SK-N-MC (cell line): ENCODE results near the gene PPP4R2.
"Not testable (repeated sequence)": the region's sequence is repeated elsewhere in the genome, so short reads cannot be mapped to it uniquely, and the experiment has no call there.

Experiments
- DNase-seq: peaks from one replicate; pipeline ENCODE4 v3.0.0-alpha.2; 2011; ENCODE audit warnings: low read depth, low spot score
- H3K27ac ChIP-seq: fragments of 200-600 bp; sonication (generic); 2 replicates; pipeline ENCODE4 v1.5.1; 2016; ENCODE audit warnings: mixed run types
- H3K36me3 ChIP-seq: fragments of 200-600 bp; sonication (generic); 2 replicates; pipeline ENCODE4 v1.6.1; 2017; ENCODE audit warnings: antibody characterized with exemption, low read length, mixed read lengths; ENCODE audit not compliant: insufficient read depth
- H3K4me3 ChIP-seq: fragments of 200-600 bp; sonication (generic); 2 replicates; pipeline ENCODE4 v1.5.1; 2016
- H3K9ac ChIP-seq: fragments of 200-600 bp; sonication (generic); 2 replicates; pipeline ENCODE4 v1.8.0; 2017; ENCODE audit warnings: mixed run types, mixed read lengths; ENCODE audit not compliant: insufficient read length
- H3K9me3 ChIP-seq: fragments of 200-600 bp; sonication (generic); 2 replicates; pipeline ENCODE4 v1.6.1; 2017; ENCODE audit warnings: low read depth, mild to moderate bottlenecking, antibody characterized with exemption, low read length, moderate library complexity, mixed read lengths
- EZH2 ChIP-seq: fragments of 200-600 bp; sonication (generic); IDR thresholded peaks from one replicate; pipeline ENCODE4 v1.6.1; 2017; ENCODE audit warnings: antibody characterized with exemption
- FOXP2 ChIP-seq: optimal IDR thresholded peaks from 2 replicates; pipeline ENCODE3; 2011; ENCODE audit warnings: mild to moderate bottlenecking, moderate library complexity; ENCODE audit not compliant: insufficient read depth; ENCODE audit errors: extremely low read length, control extremely low read depth
- POLR2AphosphoS5 ChIP-seq: IDR thresholded peaks from 2 replicates; pipeline ENCODE4 v1.6.1; 2012; ENCODE audit warnings: mild to moderate bottlenecking, low read depth, low read length, borderline replicate concordance

PPP4R2 gene

GRCh38 chr3:72990701-72991395 is 5.8 kb upstream of the PPP4R2 start:
- H3K9ac ChIP-seq = no peak overlapping the region
- TF ChIP-seq EZH2 (no peak), FOXP2 (no peak), POLR2AphosphoS5 (no peak)
- no peak for DNase-seq
- no peak overlapping the region for H3K4me3 ChIP-seq
- H3K27ac ChIP-seq = no peak overlapping the region
- H3K9me3 ChIP-seq = no peaks in the 10 kb centered on the region
- no peaks in the 10 kb centered on the region for H3K36me3 ChIP-seq

- H3K36me3 ChIP-seq = no peaks in the 10 kb centered on the region
- DNase-seq = no peak
- no peak overlapping the region for H3K9ac ChIP-seq
- H3K9me3 ChIP-seq = no peaks in the 10 kb centered on the region
- TF ChIP-seq FOXP2 (no peak), POLR2AphosphoS5 (no peak), EZH2 (no peak)
- H3K4me3 ChIP-seq = no peak overlapping the region
- H3K27ac ChIP-seq = no peak overlapping the region
Measured at GRCh38 chr3:72991522-72991921, 5.1 kb upstream of the PPP4R2 start.

GRCh38 chr3:72993391-72993790 is 3.2 kb upstream of the PPP4R2 start:
- no peak for DNase-seq
- no peak overlapping the region for H3K9ac ChIP-seq
- no peak for TF ChIP-seq FOXP2
- no peak for TF ChIP-seq POLR2AphosphoS5
- TF ChIP-seq EZH2 = no peak
- no peak overlapping the region for H3K4me3 ChIP-seq
- no peaks in the 10 kb centered on the region for H3K9me3 ChIP-seq
- no peak overlapping the region for H3K27ac ChIP-seq
- peaks cover 2% of the 10 kb centered on the region for H3K36me3 ChIP-seq

- no peak overlapping the region for H3K27ac ChIP-seq
- H3K9me3 ChIP-seq = no peaks in the 10 kb centered on the region
- no peak overlapping the region for H3K9ac ChIP-seq
- DNase-seq = no peak
- H3K4me3 ChIP-seq = no peak overlapping the region
- TF ChIP-seq FOXP2 (no peak), POLR2AphosphoS5 (no peak), EZH2 (no peak)
- H3K36me3 ChIP-seq = peaks cover 19% of the 10 kb centered on the region
Measured at GRCh38 chr3:72995337-72995736, 1.3 kb upstream of the PPP4R2 start.

- Histone ChIP-seq H3K36me3 (peaks cover 25% of the 10 kb centered on the region), H3K9me3 (no peaks in the 10 kb centered on the region), H3K4me3 (peak overlapping the region; percentile 91), H3K9ac (no peak overlapping the region), H3K27ac (peak overlapping the region; percentile 50)
- TF ChIP-seq POLR2AphosphoS5 (no peak), FOXP2 (no peak), EZH2 (no peak)
- DNase-seq = no peak
Measured at GRCh38 chr3:72996121-72996472, 514 bp upstream of the PPP4R2 start.

GRCh38 chr3:72997421-72997961 is 880 bp downstream of the PPP4R2 start:
- DNase-seq = peak; percentile 22
- Histone ChIP-seq H3K9me3 (no peaks in the 10 kb centered on the region), H3K36me3 (peaks cover 37% of the 10 kb centered on the region), H3K4me3 (peak overlapping the region; percentile 91), H3K27ac (peak overlapping the region; percentile 84), H3K9ac (peak overlapping the region; percentile 87)
- no peak for TF ChIP-seq EZH2
- TF ChIP-seq FOXP2 = no peak
- no peak for TF ChIP-seq POLR2AphosphoS5

- peaks cover 37% of the 10 kb centered on the region for H3K36me3 ChIP-seq
- no peaks in the 10 kb centered on the region for H3K9me3 ChIP-seq
- peak overlapping the region; percentile 91 for H3K4me3 ChIP-seq
- H3K9ac ChIP-seq = peak overlapping the region; percentile 87
- TF ChIP-seq EZH2 (no peak), FOXP2 (no peak), POLR2AphosphoS5 (no peak)
- no peak overlapping the region for H3K27ac ChIP-seq
- DNase-seq = no peak
Measured at GRCh38 chr3:72998466-72998865, 1.9 kb downstream of the PPP4R2 start.

GRCh38 chr3:72999951-73000350 is 3.3 kb downstream of the PPP4R2 start:
- TF ChIP-seq EZH2 = no peak
- TF ChIP-seq FOXP2 = no peak
- no peak for TF ChIP-seq POLR2AphosphoS5
- Histone ChIP-seq H3K27ac (no peak overlapping the region), H3K4me3 (0 out of 2 replicates have a peak overlapping the region, but pooled peaks have one; percentile 2), H3K36me3 (peaks cover 46% of the 10 kb centered on the region), H3K9ac (no peak overlapping the region), H3K9me3 (no peaks in the 10 kb centered on the region)
- DNase-seq = no peak

- H3K27ac ChIP-seq, H3K4me3 ChIP-seq, H3K9me3 ChIP-seq, DNase-seq, H3K9ac ChIP-seq: not testable (repeated sequence)
- H3K36me3 ChIP-seq = peaks cover 72% of the 10 kb centered on the region
Measured at GRCh38 chr3:73003050-73003449, 6.4 kb downstream of the PPP4R2 start.
